Neural progenitor cell (in vitro differentiated cells): ENCODE measurements around the gene CRB3. TPM values are rescaled to one million over a fixed set of nuclear protein-coding genes. Genes with fewer than 3 reads are reported as not detected.

Source experiments
- DNase-seq: peaks from one replicate; pipeline ENCODE4 v3.0.0-alpha.2; 2016; ENCODE audit warnings: low spot score
- H2AFZ ChIP-seq: fragments of 200-600 bp; sonication (generic); replicated peaks from 2 replicates; pipeline ENCODE4 v1.6.1; 2016; ENCODE audit warnings: antibody characterized with exemption
- H3F3A ChIP-seq: fragments of 200-600 bp; sonication (generic); 2 replicates; pipeline ENCODE4 v1.6.1; 2016; ENCODE audit warnings: antibody characterized with exemption, low read depth
- H3K27ac ChIP-seq: fragments of 200-600 bp; sonication (generic); 2 replicates; pipeline ENCODE4 v1.5.1; 2016; ENCODE audit warnings: mild to moderate bottlenecking
- H3K27me3 ChIP-seq: fragments of 200-600 bp; sonication (generic); 2 replicates; pipeline ENCODE4 v1.6.1; 2016; ENCODE audit warnings: mild to moderate bottlenecking, moderate library complexity
- H3K36me3 ChIP-seq: fragments of 200-600 bp; sonication (generic); 2 replicates; pipeline ENCODE4 v1.5.1; 2016
- H3K4me1 ChIP-seq: fragments of 200-600 bp; sonication (generic); 2 replicates; pipeline ENCODE4 v1.6.1; 2016; ENCODE audit warnings: mixed run types
- H3K4me2 ChIP-seq: fragments of 200-600 bp; sonication (generic); 2 replicates; pipeline ENCODE4 v1.6.1; 2016
- H3K4me3 ChIP-seq: fragments of 200-600 bp; sonication (generic); 2 replicates; pipeline ENCODE4 v1.5.1; 2016
- H3K79me2 ChIP-seq: fragments of 200-600 bp; sonication (generic); 2 replicates; pipeline ENCODE4 v1.6.1; 2016; ENCODE audit warnings: low read depth
- H3K9ac ChIP-seq: fragments of 200-600 bp; sonication (generic); 2 replicates; pipeline ENCODE4 v1.6.1; 2016
- H3K9me3 ChIP-seq: fragments of 200-600 bp; sonication (generic); 2 replicates; pipeline ENCODE4 v1.5.1; 2016; ENCODE audit warnings: low read depth
- H4K20me1 ChIP-seq: fragments of 200-600 bp; sonication (generic); 2 replicates; pipeline ENCODE4 v1.6.1; 2016; ENCODE audit warnings: low read depth
- H3K27ac Mint-ChIP-seq: 3 replicates; pipeline ENCODE4 v1.8.0; 2021; ENCODE audit warnings: mixed read lengths
- H3K27me3 Mint-ChIP-seq: 2 replicates; pipeline ENCODE4 v1.8.0; 2022; ENCODE audit warnings: low read depth, mild to moderate bottlenecking, inconsistent platforms, moderate library complexity, mixed read lengths; ENCODE audit not compliant: insufficient read depth
- H3K36me3 Mint-ChIP-seq: 3 replicates; pipeline ENCODE4 v1.8.0; 2021; ENCODE audit warnings: mixed read lengths
- H3K4me1 Mint-ChIP-seq: 3 replicates; pipeline ENCODE4 v1.8.0; 2021; ENCODE audit warnings: mixed read lengths
- H3K4me3 Mint-ChIP-seq: 3 replicates; pipeline ENCODE4 v1.8.0; 2021; ENCODE audit warnings: mild to moderate bottlenecking, moderate library complexity, mixed read lengths
- H3K9me3 Mint-ChIP-seq: 3 replicates; pipeline ENCODE4 v1.8.0; 2020; ENCODE audit warnings: mixed read lengths
- EZH2 ChIP-seq: fragments of 200-600 bp; sonication (generic); IDR thresholded peaks from 2 replicates; pipeline ENCODE4 v1.6.1; 2017; ENCODE audit warnings: antibody characterized with exemption, mild to moderate bottlenecking, moderate library complexity
- EZH2phosphoT487 ChIP-seq: fragments of 200-600 bp; sonication (generic); IDR thresholded peaks from 2 replicates; pipeline ENCODE4 v1.6.1; 2017; ENCODE audit warnings: antibody characterized with exemption
- total RNA-seq: library from RNA; depleted of rRNA; stranded (reverse); fragments of >200 nt; gene quantifications from 2 replicates; pipeline ENCODE4 v1.2.3, GENCODE V29; 2015; ENCODE audit warnings: low replicate concordance
- TF ChIP-seq, protein P1 (sequence below): fragments of 200-600 bp; sonication (generic); IDR thresholded peaks from 2 replicates; pipeline ENCODE4 v1.5.1; 2017; ENCODE audit warnings: antibody characterized with exemption, mild to moderate bottlenecking

The CRB3 gene
- total RNA-seq, 1 donor from 2014 or later = 1.3 TPM

- no peak overlapping the region for H3K4me2 ChIP-seq
- Mint-ChIP-seq H3K36me3 (no peaks in the 10 kb centered on the region), H3K4me1 (no peaks in the 10 kb centered on the region), H3K4me3 (no peak overlapping the region), H3K27me3 (peaks cover 18% of the 10 kb centered on the region), H3K27ac (no peak overlapping the region), H3K9me3 (peaks cover 5% of the 10 kb centered on the region)
- no peaks in the 10 kb centered on the region for H3K9me3 ChIP-seq
- no peak overlapping the region for H3K27ac ChIP-seq
- no peaks in the 10 kb centered on the region for H3K4me1 ChIP-seq
- H3K79me2 ChIP-seq = no peaks in the 10 kb centered on the region
- peaks cover 4% of the 10 kb centered on the region for H3K27me3 ChIP-seq
- H3F3A ChIP-seq = no peaks in the 10 kb centered on the region
- no peak overlapping the region for H3K4me3 ChIP-seq
- no peak overlapping the region for H2AFZ ChIP-seq
- DNase-seq = no peak
- H3K36me3 ChIP-seq = no peaks in the 10 kb centered on the region
- H3K9ac ChIP-seq = no peak overlapping the region
- TF ChIP-seq EZH2phosphoT487 = no peak
- TF ChIP-seq, protein P1, sequence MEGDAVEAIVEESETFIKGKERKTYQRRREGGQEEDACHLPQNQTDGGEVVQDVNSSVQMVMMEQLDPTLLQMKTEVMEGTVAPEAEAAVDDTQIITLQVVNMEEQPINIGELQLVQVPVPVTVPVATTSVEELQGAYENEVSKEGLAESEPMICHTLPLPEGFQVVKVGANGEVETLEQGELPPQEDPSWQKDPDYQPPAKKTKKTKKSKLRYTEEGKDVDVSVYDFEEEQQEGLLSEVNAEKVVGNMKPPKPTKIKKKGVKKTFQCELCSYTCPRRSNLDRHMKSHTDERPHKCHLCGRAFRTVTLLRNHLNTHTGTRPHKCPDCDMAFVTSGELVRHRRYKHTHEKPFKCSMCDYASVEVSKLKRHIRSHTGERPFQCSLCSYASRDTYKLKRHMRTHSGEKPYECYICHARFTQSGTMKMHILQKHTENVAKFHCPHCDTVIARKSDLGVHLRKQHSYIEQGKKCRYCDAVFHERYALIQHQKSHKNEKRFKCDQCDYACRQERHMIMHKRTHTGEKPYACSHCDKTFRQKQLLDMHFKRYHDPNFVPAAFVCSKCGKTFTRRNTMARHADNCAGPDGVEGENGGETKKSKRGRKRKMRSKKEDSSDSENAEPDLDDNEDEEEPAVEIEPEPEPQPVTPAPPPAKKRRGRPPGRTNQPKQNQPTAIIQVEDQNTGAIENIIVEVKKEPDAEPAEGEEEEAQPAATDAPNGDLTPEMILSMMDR = no peak
- TF ChIP-seq EZH2 = no peak
- H4K20me1 ChIP-seq = no peaks in the 10 kb centered on the region
Measured at GRCh38 chr19:6495947-6496346, 31.9 kb downstream of the CRB3 start.

DNA sequence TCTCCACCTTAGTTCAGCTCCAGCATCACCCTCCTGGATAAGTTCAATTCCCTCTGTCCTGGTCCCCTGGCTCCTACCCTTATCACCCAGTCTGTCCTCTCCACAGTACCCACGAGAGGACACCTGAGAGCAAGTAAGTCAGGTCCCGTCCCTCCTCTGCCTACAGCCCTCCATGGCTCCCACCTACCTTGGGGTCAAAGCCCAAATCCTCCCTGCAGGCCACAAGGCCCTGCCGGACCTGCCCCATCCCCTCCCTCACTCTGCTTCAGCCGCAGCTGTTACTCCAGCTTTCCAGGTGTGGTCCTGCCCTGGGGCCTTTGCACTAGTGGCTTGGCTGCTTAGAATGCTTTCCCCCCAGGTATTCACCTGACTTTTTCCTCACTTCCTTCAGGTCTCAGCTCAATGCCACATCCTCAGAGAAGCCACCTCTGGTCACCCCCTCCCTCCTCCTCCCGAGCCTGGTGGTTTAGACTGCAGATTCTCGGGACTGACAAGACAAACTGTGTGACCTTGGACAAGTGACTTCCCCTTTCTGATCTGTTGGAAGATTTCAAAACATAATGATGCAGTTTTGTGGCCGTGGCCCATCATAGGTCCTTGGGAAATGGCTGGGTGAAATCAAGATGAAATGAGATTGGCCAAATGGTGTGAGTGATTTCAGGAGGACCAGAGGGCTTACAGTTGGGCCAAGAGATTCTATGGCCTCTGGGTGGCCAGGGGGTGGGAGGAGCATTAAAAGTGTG lies 34.4 kb downstream of the CRB3 start:
- H2AFZ ChIP-seq = no peak overlapping the region
- TF ChIP-seq, protein P1 = no peak
- TF ChIP-seq EZH2 (no peak), EZH2phosphoT487 (no peak)
- no peak overlapping the region for H3K4me3 ChIP-seq
- Mint-ChIP-seq H3K9me3 (no peaks in the 10 kb centered on the region), H3K27ac (peak overlapping the region; percentile 91), H3K4me3 (no peak overlapping the region), H3K4me1 (peaks cover 5% of the 10 kb centered on the region), H3K36me3 (no peaks in the 10 kb centered on the region), H3K27me3 (peaks cover 33% of the 10 kb centered on the region)
- no peak for DNase-seq
- H3K79me2 ChIP-seq = no peaks in the 10 kb centered on the region
- H3K27me3 ChIP-seq = peaks cover 27% of the 10 kb centered on the region
- H3F3A ChIP-seq = no peaks in the 10 kb centered on the region
- no peaks in the 10 kb centered on the region for H3K36me3 ChIP-seq
- H3K4me2 ChIP-seq = no peak overlapping the region
- no peak overlapping the region for H3K9ac ChIP-seq
- H3K4me1 ChIP-seq = peaks cover 7% of the 10 kb centered on the region
- no peak overlapping the region for H3K27ac ChIP-seq
- no peaks in the 10 kb centered on the region for H4K20me1 ChIP-seq
- H3K9me3 ChIP-seq = no peaks in the 10 kb centered on the region

DNA sequence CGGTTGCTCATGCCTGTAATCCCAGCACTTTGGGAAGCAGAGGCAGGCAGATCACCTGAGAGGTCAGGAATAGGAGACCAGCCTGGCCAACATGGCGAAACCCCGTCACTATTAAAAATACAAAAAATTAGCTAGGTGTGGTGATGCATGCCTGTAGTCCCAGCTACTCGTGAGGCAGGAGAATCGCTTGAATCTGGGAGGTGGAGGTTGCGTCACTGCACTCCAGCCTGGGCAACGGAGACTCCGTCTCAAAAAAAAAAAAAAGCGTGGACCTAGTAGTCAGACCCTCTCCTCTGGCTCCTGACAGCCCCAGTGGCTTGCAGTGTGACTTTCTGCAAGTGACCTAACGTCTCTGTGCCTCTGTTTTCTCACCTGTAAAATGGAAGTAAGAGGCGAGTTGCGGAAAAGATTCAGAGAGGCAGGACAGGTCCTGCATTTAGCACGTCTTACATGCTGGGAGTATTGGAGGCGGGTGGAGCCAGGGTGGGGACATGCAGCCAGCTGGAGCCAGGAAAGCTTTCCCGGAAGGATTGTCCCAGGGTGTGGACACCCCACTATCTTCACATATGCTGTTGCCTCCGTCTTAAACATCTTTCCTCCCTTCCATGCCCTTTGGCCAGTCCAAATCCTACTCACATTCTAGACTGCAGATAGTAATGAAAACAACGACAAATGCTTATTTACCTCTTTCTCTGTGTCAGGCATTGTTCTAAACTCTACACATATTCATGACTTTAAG lies 35.1 kb downstream of the CRB3 start:
- Mint-ChIP-seq H3K27me3 (peaks cover 32% of the 10 kb centered on the region), H3K4me3 (no peak overlapping the region), H3K9me3 (peaks cover 2% of the 10 kb centered on the region), H3K36me3 (no peaks in the 10 kb centered on the region), H3K4me1 (peaks cover 5% of the 10 kb centered on the region), H3K27ac (no peak overlapping the region)
- H3K79me2 ChIP-seq = no peaks in the 10 kb centered on the region
- no peaks in the 10 kb centered on the region for H3K9me3 ChIP-seq
- H3K4me2 ChIP-seq = no peak overlapping the region
- H3K4me1 ChIP-seq = peaks cover 7% of the 10 kb centered on the region
- H3K27me3 ChIP-seq = peaks cover 27% of the 10 kb centered on the region
- H3F3A ChIP-seq = no peaks in the 10 kb centered on the region
- H3K27ac ChIP-seq = no peak overlapping the region
- TF ChIP-seq, protein P1 = no peak
- TF ChIP-seq EZH2phosphoT487 (no peak), EZH2 (no peak)
- H4K20me1 ChIP-seq = no peaks in the 10 kb centered on the region
- no peaks in the 10 kb centered on the region for H3K36me3 ChIP-seq
- H2AFZ ChIP-seq = no peak overlapping the region
- no peak overlapping the region for H3K4me3 ChIP-seq
- H3K9ac ChIP-seq = no peak overlapping the region
- DNase-seq = no peak
